22Rv1 (cell line): ENCODE data around the gene ASCC2.

Experiments
- ZFX ChIP-seq: fragments of 450-650 bp; IDR thresholded peaks from 2 replicates; pipeline ENCODE4 v1.6.1; 2017; ENCODE audit warnings: antibody characterized with exemption, borderline replicate concordance
- TF ChIP-seq, protein P1 (sequence below): fragments of 450-650 bp; IDR thresholded peaks from 2 replicates; pipeline ENCODE4 v1.5.1; 2017; ENCODE audit warnings: mild to moderate bottlenecking

DNA sequence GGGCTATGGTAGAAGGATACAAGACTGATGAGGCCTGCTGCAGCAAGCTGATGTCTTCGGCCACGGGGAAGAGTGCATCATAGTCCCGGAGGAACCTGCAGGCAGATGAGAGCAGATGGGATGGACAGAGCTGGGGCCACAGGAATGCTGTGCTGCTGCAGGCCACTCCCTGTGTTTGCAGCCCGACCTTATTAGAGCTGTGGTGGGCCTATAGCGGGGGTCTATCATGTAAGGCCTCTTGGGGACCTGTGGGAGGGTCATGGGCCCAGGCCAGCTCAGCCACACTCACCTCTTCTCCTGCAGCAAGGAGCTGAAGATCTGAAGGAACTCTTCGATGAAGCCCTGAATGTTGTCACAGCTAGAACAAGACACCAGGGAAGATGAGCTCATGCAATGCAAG is 31.9 kb downstream of the ASCC2 start:
- TF ChIP-seq, protein P1, sequence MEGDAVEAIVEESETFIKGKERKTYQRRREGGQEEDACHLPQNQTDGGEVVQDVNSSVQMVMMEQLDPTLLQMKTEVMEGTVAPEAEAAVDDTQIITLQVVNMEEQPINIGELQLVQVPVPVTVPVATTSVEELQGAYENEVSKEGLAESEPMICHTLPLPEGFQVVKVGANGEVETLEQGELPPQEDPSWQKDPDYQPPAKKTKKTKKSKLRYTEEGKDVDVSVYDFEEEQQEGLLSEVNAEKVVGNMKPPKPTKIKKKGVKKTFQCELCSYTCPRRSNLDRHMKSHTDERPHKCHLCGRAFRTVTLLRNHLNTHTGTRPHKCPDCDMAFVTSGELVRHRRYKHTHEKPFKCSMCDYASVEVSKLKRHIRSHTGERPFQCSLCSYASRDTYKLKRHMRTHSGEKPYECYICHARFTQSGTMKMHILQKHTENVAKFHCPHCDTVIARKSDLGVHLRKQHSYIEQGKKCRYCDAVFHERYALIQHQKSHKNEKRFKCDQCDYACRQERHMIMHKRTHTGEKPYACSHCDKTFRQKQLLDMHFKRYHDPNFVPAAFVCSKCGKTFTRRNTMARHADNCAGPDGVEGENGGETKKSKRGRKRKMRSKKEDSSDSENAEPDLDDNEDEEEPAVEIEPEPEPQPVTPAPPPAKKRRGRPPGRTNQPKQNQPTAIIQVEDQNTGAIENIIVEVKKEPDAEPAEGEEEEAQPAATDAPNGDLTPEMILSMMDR: no peak
- TF ChIP-seq ZFX: no peak
